HEK293T (cell line): ENCODE measurements around the gene CASZ1.

Experiments used
- BHLHE40 ChIP-seq: fragments of 450-650 bp; IDR thresholded peaks from 2 replicates; pipeline ENCODE4 v1.6.1; 2016; ENCODE audit warnings: mild to moderate bottlenecking, moderate library complexity, borderline replicate concordance
- ELF4 ChIP-seq: fragments of 450-650 bp; IDR thresholded peaks from 2 replicates; pipeline ENCODE4 v1.6.1; 2017; ENCODE audit warnings: antibody characterized with exemption
- FOXM1 ChIP-seq: fragments of 450-650 bp; IDR thresholded peaks from 2 replicates; pipeline ENCODE4 v1.6.1; 2017; ENCODE audit warnings: mild to moderate bottlenecking, borderline replicate concordance
- PKNOX1 ChIP-seq: fragments of 450-650 bp; IDR thresholded peaks from 2 replicates; pipeline ENCODE4 v1.6.1; 2016
- SP1 ChIP-seq: fragments of 450-650 bp; IDR thresholded peaks from 2 replicates; pipeline ENCODE4 v1.6.1; 2017
- TARDBP ChIP-seq: fragments of 450-650 bp; IDR thresholded peaks from 2 replicates; pipeline ENCODE4 v1.6.1; 2016

- no peak for TF ChIP-seq ELF4
- TF ChIP-seq FOXM1, result no peak
- TF ChIP-seq BHLHE40, result no peak
- TF ChIP-seq SP1, result no peak
- TF ChIP-seq PKNOX1, result no peak
- TF ChIP-seq TARDBP, result no peak
Measured at GRCh38 chr1:10673109-10673711, 123.2 kb downstream of the CASZ1 start.
